H9 (cell line): ENCODE data around the gene LSS. TPM values are rescaled to one million over a fixed set of nuclear protein-coding genes. Genes with fewer than 3 reads are reported as not detected.

Experiments
- DNase-seq: peaks from one replicate; pipeline ENCODE4 v3.0.0-alpha.2; 2017
- H2AFZ ChIP-seq: one replicate; pipeline ENCODE4 v1.6.1; 2013; ENCODE audit warnings: mild to moderate bottlenecking, low read length, control low read depth, moderate library complexity
- H2AK5ac ChIP-seq: 2 replicates; pipeline ENCODE4 v1.6.1; 2013; ENCODE audit warnings: low read length, control low read depth, mixed read lengths; ENCODE audit not compliant: insufficient read length
- H2BK120ac ChIP-seq: one replicate; pipeline ENCODE4 v1.6.1; 2013; ENCODE audit warnings: low read depth, mild to moderate bottlenecking, low read length, control low read depth, inconsistent platforms; ENCODE audit not compliant: poor library complexity, severe bottlenecking
- H2BK12ac ChIP-seq: 2 replicates; pipeline ENCODE4 v1.6.1; 2013; ENCODE audit warnings: low read length, control low read depth, mixed read lengths, low read depth; ENCODE audit not compliant: insufficient read length
- H2BK15ac ChIP-seq: 2 replicates; pipeline ENCODE4 v1.6.1; 2013; ENCODE audit warnings: low read depth, low read length, control low read depth
- H2BK20ac ChIP-seq: one replicate; pipeline ENCODE4 v1.6.1; 2013; ENCODE audit warnings: low read depth, mild to moderate bottlenecking, low read length, control low read depth, inconsistent platforms; ENCODE audit not compliant: poor library complexity, severe bottlenecking
- H2BK5ac ChIP-seq: 2 replicates; pipeline ENCODE4 v1.6.1; 2013; ENCODE audit warnings: low read length, control low read depth, mixed read lengths; ENCODE audit not compliant: insufficient read length
- H3K14ac ChIP-seq: 2 replicates; pipeline ENCODE4 v1.6.1; 2013; ENCODE audit warnings: low read length, control low read depth; ENCODE audit not compliant: insufficient read depth
- H3K18ac ChIP-seq: 2 replicates; pipeline ENCODE4 v1.6.1; 2013; ENCODE audit warnings: low read depth, mild to moderate bottlenecking, mixed read lengths, low read length, control low read depth; ENCODE audit not compliant: insufficient read length
- H3K23ac ChIP-seq: 2 replicates; pipeline ENCODE4 v1.6.1; 2013; ENCODE audit warnings: low read length, control low read depth, mixed read lengths, low read depth; ENCODE audit not compliant: insufficient read length
- H3K23me2 ChIP-seq: 2 replicates; pipeline ENCODE4 v1.6.1; 2013; ENCODE audit warnings: low read depth, mild to moderate bottlenecking, mixed read lengths, low read length, control low read depth; ENCODE audit not compliant: insufficient read length, poor library complexity, severe bottlenecking
- H3K27ac ChIP-seq: 2 replicates; pipeline ENCODE4 v1.5.1; 2013; ENCODE audit warnings: low read length, control low read depth, mixed read lengths, low read depth; ENCODE audit not compliant: insufficient read length
- H3K27me3 ChIP-seq: 2 replicates; pipeline ENCODE4 v1.6.1; 2013; ENCODE audit warnings: low read length, control low read depth, inconsistent platforms; ENCODE audit not compliant: insufficient read depth
- H3K4ac ChIP-seq: 2 replicates; pipeline ENCODE4 v1.6.1; 2013; ENCODE audit warnings: low read depth, mild to moderate bottlenecking, control low read depth, inconsistent platforms, low read length, moderate library complexity
- H3K4me1 ChIP-seq: 2 replicates; pipeline ENCODE4 v1.6.1; 2013; ENCODE audit warnings: low read length, control low read depth, inconsistent platforms; ENCODE audit not compliant: insufficient read depth
- H3K4me2 ChIP-seq: 2 replicates; pipeline ENCODE4 v1.6.1; 2013; ENCODE audit warnings: low read length, control low read depth, mixed read lengths; ENCODE audit not compliant: insufficient read length, insufficient read depth
- H3K56ac ChIP-seq: 2 replicates; pipeline ENCODE4 v1.6.1; 2013; ENCODE audit warnings: low read depth, mild to moderate bottlenecking, mixed read lengths, low read length, control low read depth; ENCODE audit not compliant: insufficient read length
- H3K79me1 ChIP-seq: 2 replicates; pipeline ENCODE4 v1.6.1; 2013; ENCODE audit warnings: low read depth, mild to moderate bottlenecking, moderate library complexity, low read length, control low read depth, inconsistent platforms; ENCODE audit not compliant: insufficient read depth, poor library complexity, severe bottlenecking
- H3K79me2 ChIP-seq: 2 replicates; pipeline ENCODE4 v1.6.1; 2013; ENCODE audit warnings: low read length, control low read depth, inconsistent platforms; ENCODE audit not compliant: insufficient read depth
- H3K9ac ChIP-seq: 2 replicates; pipeline ENCODE4 v1.6.1; 2013; ENCODE audit warnings: low read length, control low read depth, mixed read lengths; ENCODE audit not compliant: insufficient read length; ENCODE audit errors: extremely low read depth
- H3K9me3 ChIP-seq: one replicate; pipeline ENCODE4 v1.6.1; 2013; ENCODE audit warnings: low read depth, low read length, inconsistent platforms; ENCODE audit not compliant: control insufficient read depth
- H3T11ph ChIP-seq: one replicate; pipeline ENCODE4 v1.6.1; 2013; ENCODE audit warnings: mild to moderate bottlenecking, low read length, control low read depth, inconsistent platforms
- H4K20me1 ChIP-seq: one replicate; pipeline ENCODE4 v1.6.1; 2013; ENCODE audit not compliant: control insufficient read depth, insufficient read length, insufficient read depth
- H4K5ac ChIP-seq: 2 replicates; pipeline ENCODE4 v1.6.1; 2013; ENCODE audit warnings: low read depth, mild to moderate bottlenecking, mixed read lengths, low read length, control low read depth; ENCODE audit not compliant: insufficient read length
- H4K8ac ChIP-seq: replicated peaks from 2 replicates; pipeline ENCODE4 v1.6.1; 2013; ENCODE audit warnings: low read length, control low read depth, mixed read lengths, low read depth; ENCODE audit not compliant: insufficient read length
- H4K91ac ChIP-seq: 2 replicates; pipeline ENCODE4 v1.6.1; 2013; ENCODE audit warnings: low read depth, mild to moderate bottlenecking, moderate library complexity, mixed read lengths, low read length, control low read depth; ENCODE audit not compliant: insufficient read length
- H3K27ac Mint-ChIP-seq, 3 experiments: 2 replicates in 2 of 3; 3 replicates in 1 of 3; pipeline ENCODE4 v1.8.0; 2020 to 2021; ENCODE audit warnings: mixed read lengths in 3 of 3, mild to moderate bottlenecking in 1 of 3, moderate library complexity in 1 of 3
- H3K27me3 Mint-ChIP-seq: 2 replicates; pipeline ENCODE4 v1.8.0; 2021; ENCODE audit warnings: low read depth, mild to moderate bottlenecking, moderate library complexity, mixed read lengths
- H3K36me3 Mint-ChIP-seq, 3 experiments: 2 replicates in 2 of 3; 3 replicates in 1 of 3; pipeline ENCODE4 v1.8.0; 2020 to 2021; ENCODE audit warnings: low read depth in 3 of 3, mixed read lengths in 3 of 3; ENCODE audit not compliant: insufficient read depth in 1 of 3
- H3K4me1 Mint-ChIP-seq, 2 experiments: 2 replicates each; pipeline ENCODE4 v1.8.0; 2020; ENCODE audit warnings: mixed read lengths in 2 of 2
- H3K4me3 Mint-ChIP-seq, 2 experiments: 2 replicates in 1 of 2; 3 replicates in 1 of 2; pipeline ENCODE4 v1.8.0; 2020 to 2021; ENCODE audit warnings: mild to moderate bottlenecking in 2 of 2, mixed read lengths in 2 of 2, moderate library complexity in 1 of 2
- H3K9me3 Mint-ChIP-seq, 2 experiments: 2 replicates in 1 of 2; 3 replicates in 1 of 2; pipeline ENCODE4 v1.8.0; 2020; ENCODE audit warnings: mild to moderate bottlenecking in 2 of 2, mixed read lengths in 2 of 2, moderate library complexity in 1 of 2
- CTCF ChIP-seq: fragments of 200-600 bp; sonication (generic); conservative IDR thresholded peaks from 3 replicates; pipeline ENCODE4 v1.8.0; 2021; ENCODE audit warnings: antibody characterized with exemption, mild to moderate bottlenecking
- WGBS: extraction: QIAGEN DNeasy Blood & Tissue Kit; methylation state at CpG from one replicate; pipeline ENCODE4 v1.1.7; 2013; ENCODE audit warnings: missing lambda C conversion rate, low lambda C conversion rate, mixed read lengths; ENCODE audit not compliant: insufficient read length; ENCODE audit errors: extremely low coverage; 5-methylcytosine and 5-hydroxymethylcytosine counted together
- total RNA-seq: library from RNA; stranded (reverse); gene quantifications from 2 replicates; pipeline ENCODE4 v1.2.1, GENCODE V29; 2021

Gene LSS
- total RNA-seq, 1 experiment from 2014 or later = 69.2 TPM

GRCh38 chr21:46234436-46234950, 5.9 kb upstream of the LSS start:
- peaks cover 6 to 7% of the 10 kb centered on the region in 2 experiments; a peak in 3 of 4 replicates for H3K4me1 Mint-ChIP-seq
- H3K27ac Mint-ChIP-seq = no peak overlapping the region; a peak in 1 of 7 replicates

More at GRCh38 chr21:46234436-46234950, 5.9 kb upstream of the LSS start:
- H3K9me3 Mint-ChIP-seq = peaks cover 33 to 44% of the 10 kb centered on the region in 2 experiments
- H3K27me3 Mint-ChIP-seq = peaks cover 10% of the 10 kb centered on the region
- Histone ChIP-seq H3K23ac (no peak overlapping the region), H2BK120ac (no peak overlapping the region), H4K20me1 (no peaks in the 10 kb centered on the region), H3K4ac (no peak overlapping the region), H2BK5ac (no peak overlapping the region), H3K27ac (no peak overlapping the region), H2AK5ac (no peak overlapping the region), H3K79me1 (no peaks in the 10 kb centered on the region), H3K27me3 (no peaks in the 10 kb centered on the region), H3T11ph (no peak overlapping the region), H2BK20ac (no peak overlapping the region), H2BK15ac (no peak overlapping the region), H2AFZ (no peak overlapping the region), H2BK12ac (no peak overlapping the region), H4K5ac (no peak overlapping the region), H3K23me2 (no peaks in the 10 kb centered on the region), H4K91ac (no peak overlapping the region), H3K18ac (no peak overlapping the region), H4K8ac (no peak overlapping the region), H3K9me3 (peaks cover 7% of the 10 kb centered on the region), H3K56ac (no peak overlapping the region), H3K9ac (no peak overlapping the region), H3K4me1 (no peaks in the 10 kb centered on the region), H3K79me2 (no peaks in the 10 kb centered on the region), H3K14ac (no peak overlapping the region), H3K4me2 (no peak overlapping the region)
- no CpG with 5 or more reads among the region's 5 CpGs for WGBS
- H3K36me3 Mint-ChIP-seq = peaks cover 74 to 92% (median 88%) of the 10 kb centered on the region in 3 experiments
- DNase-seq = no peak
- TF ChIP-seq CTCF = no peak
- no peak overlapping the region for H3K4me3 Mint-ChIP-seq
